Measurements from ENCODE around the gene CNTFR. TPM values are rescaled to one million over a fixed set of nuclear protein-coding genes. Genes with fewer than 3 reads are reported as not detected.

Gene CNTFR
- total and polyA plus RNA-seq, 2 donors (not counting 1 experiment from before 2014, with no cell fraction given), result not detected

DNA sequence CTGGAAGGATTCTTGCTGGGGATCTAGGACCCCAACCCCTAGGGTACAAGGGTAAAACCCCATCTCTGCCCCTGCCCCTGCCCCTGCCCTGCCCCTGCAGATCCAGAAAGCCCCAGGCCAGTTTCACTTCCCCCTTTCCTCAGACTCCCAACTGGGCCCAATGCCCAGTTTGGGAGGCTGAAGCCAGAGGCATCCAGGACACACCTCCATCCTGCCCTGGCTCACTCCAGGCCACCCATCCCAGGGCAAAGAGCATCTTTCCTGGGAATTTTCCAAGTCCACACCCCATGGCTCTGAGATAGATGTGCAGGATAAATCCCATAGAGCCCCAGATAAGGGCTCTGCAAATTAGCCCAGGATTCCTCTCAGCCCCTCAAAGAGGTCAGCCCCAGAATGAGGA is 17.4 kb downstream of the CNTFR start:
- H3K4me1 Mint-ChIP-seq, result peaks cover under 1% of the 10 kb centered on the region
- Histone ChIP-seq H3K4me3 (ENCODE audit: control extremely low read depth in 1 of 5, extremely low read depth in 1 of 5, insufficient read depth in 1 of 5, low read depth in 2 of 5, low read length in 4 of 5) (no peak overlapping the region), H3K4me1 (ENCODE audit: control insufficient read depth in 2 of 2, insufficient read depth in 2 of 2, low read length in 2 of 2) (no peaks in the 10 kb centered on the region), H2AFZ (ENCODE audit: insufficient read depth, low read depth, low read length, poor library complexity, severe bottlenecking) (no peak overlapping the region), H3K4me2 (replicated peaks; ENCODE audit: low read depth, low read length, poor library complexity, severe bottlenecking) (no peak overlapping the region), H4K20me1 (ENCODE audit: control insufficient read depth, insufficient read depth, low read length, poor library complexity, severe bottlenecking) (no peaks in the 10 kb centered on the region), H3K27ac (ENCODE audit: low read length in 2 of 2) (no peak overlapping the region), H3K9ac (ENCODE audit: low read length) (no peak overlapping the region), H3K36me3 (replicated peaks in 1 of 2; ENCODE audit: control extremely low read depth in 1 of 2, control insufficient read depth in 1 of 2, extremely low read depth in 1 of 2, insufficient read depth in 2 of 2, low read length in 1 of 2) (no peaks in the 10 kb centered on the region), H3K79me2 (ENCODE audit: control insufficient read depth, insufficient read depth, low read length) (no peaks in the 10 kb centered on the region), H3K27me3 (replicated peaks in 1 of 4; ENCODE audit: control extremely low read depth in 1 of 4, control insufficient read depth in 3 of 4, insufficient read depth in 4 of 4, low read length in 3 of 4) (peaks cover 0 to 38% (median 10%) of the 10 kb centered on the region in 4 experiments), H3K9me3 (ENCODE audit: control extremely low read depth in 1 of 3, control insufficient read depth in 2 of 3, insufficient read depth in 1 of 3, low read length in 2 of 3) (peaks cover 0 to 3% (median 0%) of the 10 kb centered on the region in 3 donors)
- DNase-seq (no peak), ATAC-seq (ENCODE audit: low read depth) (no peak)
- POLR2A ChIA-PET, result no interaction called here
- peaks cover 55% of the 10 kb centered on the region for H3K27me3 Mint-ChIP-seq
- TF ChIP-seq CTCF (IDR thresholded peaks at IDR 0.05), result no peak
- TF ChIP-seq EZH2 (IDR thresholded peaks at IDR 0.05; ENCODE audit: borderline replicate concordance, insufficient read depth, low read depth, low read length, poor library complexity, severe bottlenecking), result no peak
- H3K27ac Mint-ChIP-seq, result no peak overlapping the region
- no peak overlapping the region for H3K4me3 Mint-ChIP-seq
- CTCF ChIA-PET, result no interaction called here
- H3K9me3 Mint-ChIP-seq (ENCODE audit: insufficient read depth), result no peaks in the 10 kb centered on the region
- intact Hi-C loops (cut with micrococcal nuclease), result no loop called here

GRCh38 chr9:34571481-34571810 is 18.1 kb downstream of the CNTFR start:
- Histone ChIP-seq H3K79me2 (ENCODE audit: control insufficient read depth, insufficient read depth, low read length) (no peaks in the 10 kb centered on the region), H3K9ac (ENCODE audit: low read length) (no peak overlapping the region), H3K4me1 (ENCODE audit: control insufficient read depth in 2 of 2, insufficient read depth in 2 of 2, low read length in 2 of 2) (no peaks in the 10 kb centered on the region), H3K4me3 (ENCODE audit: control extremely low read depth in 1 of 5, extremely low read depth in 1 of 5, insufficient read depth in 1 of 5, low read depth in 2 of 5, low read length in 4 of 5) (no peak overlapping the region), H3K9me3 (ENCODE audit: control extremely low read depth in 1 of 3, control insufficient read depth in 2 of 3, insufficient read depth in 1 of 3, low read length in 2 of 3) (no peaks in the 10 kb centered on the region), H3K27ac (ENCODE audit: low read length in 2 of 2) (no peak overlapping the region), H3K4me2 (replicated peaks; ENCODE audit: low read depth, low read length, poor library complexity, severe bottlenecking) (no peak overlapping the region), H4K20me1 (ENCODE audit: control insufficient read depth, insufficient read depth, low read length, poor library complexity, severe bottlenecking) (no peaks in the 10 kb centered on the region), H3K27me3 (replicated peaks in 1 of 4; ENCODE audit: control extremely low read depth in 1 of 4, control insufficient read depth in 3 of 4, insufficient read depth in 4 of 4, low read length in 3 of 4) (peaks cover 0 to 33% (median 7%) of the 10 kb centered on the region in 4 experiments), H2AFZ (ENCODE audit: insufficient read depth, low read depth, low read length, poor library complexity, severe bottlenecking) (no peak overlapping the region), H3K36me3 (replicated peaks in 1 of 2; ENCODE audit: control extremely low read depth in 1 of 2, control insufficient read depth in 1 of 2, extremely low read depth in 1 of 2, insufficient read depth in 2 of 2, low read length in 1 of 2) (no peaks in the 10 kb centered on the region)
- no peak for ATAC-seq (ENCODE audit: low read depth)
- no peak overlapping the region for H3K27ac Mint-ChIP-seq
- CTCF ChIA-PET, result interaction anchor here (1.2 kb wide), 1 partner anchor 24 kb away, joined by 3 read pairs; no protein-coding TSS in a partner anchor
- no peaks in the 10 kb centered on the region for H3K9me3 Mint-ChIP-seq (ENCODE audit: insufficient read depth)
- 86% methylated on average over 6 of the region's 12 CpGs for WGBS (ENCODE audit: insufficient coverage)
- no peak for DNase-seq
- TF ChIP-seq EZH2 (IDR thresholded peaks at IDR 0.05; ENCODE audit: borderline replicate concordance, insufficient read depth, low read depth, low read length, poor library complexity, severe bottlenecking) (no peak), CTCF (IDR thresholded peaks at IDR 0.05) (no peak)
- POLR2A ChIA-PET, result no interaction called here
- H3K4me1 Mint-ChIP-seq, result no peaks in the 10 kb centered on the region
- peaks cover 57% of the 10 kb centered on the region for H3K27me3 Mint-ChIP-seq
- no peak overlapping the region for H3K4me3 Mint-ChIP-seq
- intact Hi-C loops (cut with micrococcal nuclease), result no loop called here

Measured in B cell (primary cell).